Trophoblast cell (in vitro differentiated cells and primary cell): ENCODE data around the gene GCN1.
"Not testable (repeated sequence)": the region's sequence is repeated elsewhere in the genome, so short reads cannot be mapped to it uniquely, and the experiment has no call there.

Experiments used
- DNase-seq, 2 donors: peaks; one replicate each; pipeline ENCODE4 v3.0.0-alpha.2; 2016
- H2AFZ ChIP-seq: 2 replicates; pipeline ENCODE4 v1.6.1; 2013; ENCODE audit warnings: low read length, moderate library complexity, mild to moderate bottlenecking; ENCODE audit not compliant: insufficient read depth, poor library complexity
- H2AK5ac ChIP-seq: 2 replicates; pipeline ENCODE4 v1.6.1; 2013; ENCODE audit warnings: mild to moderate bottlenecking, low read length
- H2BK120ac ChIP-seq: 2 replicates; pipeline ENCODE4 v1.6.1; 2013; ENCODE audit warnings: low read length, mild to moderate bottlenecking, moderate library complexity; ENCODE audit not compliant: insufficient read depth, poor library complexity
- H2BK12ac ChIP-seq: 2 replicates; pipeline ENCODE4 v1.6.1; 2013; ENCODE audit warnings: mild to moderate bottlenecking, low read length, moderate library complexity
- H2BK5ac ChIP-seq: 2 replicates; pipeline ENCODE4 v1.6.1; 2013; ENCODE audit warnings: low read length, low read depth, moderate library complexity, mild to moderate bottlenecking; ENCODE audit not compliant: poor library complexity
- H3K14ac ChIP-seq: 2 replicates; pipeline ENCODE4 v1.6.1; 2013; ENCODE audit warnings: mild to moderate bottlenecking, low read length
- H3K18ac ChIP-seq: 2 replicates; pipeline ENCODE4 v1.6.1; 2013; ENCODE audit warnings: mild to moderate bottlenecking, low read length
- H3K23ac ChIP-seq: 2 replicates; pipeline ENCODE4 v1.6.1; 2013; ENCODE audit warnings: low read length
- H3K27ac ChIP-seq: 2 replicates; pipeline ENCODE4 v1.5.1; 2013; ENCODE audit warnings: low read depth, mild to moderate bottlenecking, inconsistent platforms, low read length, moderate library complexity
- H3K27me3 ChIP-seq: 2 replicates; pipeline ENCODE4 v1.6.1; 2013; ENCODE audit warnings: inconsistent platforms, mild to moderate bottlenecking, low read length, moderate library complexity; ENCODE audit not compliant: insufficient read depth
- H3K36me3 ChIP-seq, 2 experiments: 1 replicate in 1 of 2; 2 replicates in 1 of 2; pipeline ENCODE4 v1.6.1; 2013; ENCODE audit warnings: low read length in 2 of 2, mild to moderate bottlenecking in 2 of 2, moderate library complexity in 1 of 2; ENCODE audit not compliant: insufficient read depth in 2 of 2, control insufficient read depth in 1 of 2
- H3K4ac ChIP-seq: 2 replicates; pipeline ENCODE4 v1.6.1; 2013; ENCODE audit warnings: low read depth, mild to moderate bottlenecking, low read length, moderate library complexity
- H3K4me1 ChIP-seq, 2 experiments: 1 replicate in 1 of 2; 2 replicates in 1 of 2; pipeline ENCODE4 v1.6.1; 2013; ENCODE audit warnings: low read length in 2 of 2, mild to moderate bottlenecking in 2 of 2, moderate library complexity in 1 of 2; ENCODE audit not compliant: insufficient read depth in 2 of 2, control insufficient read depth in 1 of 2
- H3K4me2 ChIP-seq: 2 replicates; pipeline ENCODE4 v1.6.1; 2013; ENCODE audit warnings: inconsistent platforms, mild to moderate bottlenecking, low read length, moderate library complexity
- H3K4me3 ChIP-seq: 2 replicates; pipeline ENCODE4 v1.5.1; 2013; ENCODE audit warnings: mild to moderate bottlenecking, low read depth, low read length, inconsistent platforms
- H3K79me1 ChIP-seq: one replicate; pipeline ENCODE4 v1.6.1; 2013; ENCODE audit warnings: low read length
- H3K79me2 ChIP-seq: 2 replicates; pipeline ENCODE4 v1.6.1; 2013; ENCODE audit warnings: low read length, mild to moderate bottlenecking; ENCODE audit not compliant: control insufficient read depth, insufficient read depth, poor library complexity
- H3K9ac ChIP-seq: 2 replicates; pipeline ENCODE4 v1.6.1; 2013; ENCODE audit warnings: mild to moderate bottlenecking, low read length
- H3K9me3 ChIP-seq: 2 replicates; pipeline ENCODE4 v1.6.1; 2013; ENCODE audit warnings: low read depth, mild to moderate bottlenecking, control low read depth, inconsistent platforms, low read length; ENCODE audit not compliant: insufficient read depth
- H4K12ac ChIP-seq: 2 replicates; pipeline ENCODE4 v1.6.1; 2013; ENCODE audit warnings: low read depth, mild to moderate bottlenecking, low read length, moderate library complexity
- H4K8ac ChIP-seq: 2 replicates; pipeline ENCODE4 v1.6.1; 2013; ENCODE audit warnings: low read depth, mild to moderate bottlenecking, low read length, moderate library complexity
- H4K91ac ChIP-seq: one replicate; pipeline ENCODE4 v1.6.1; 2013; ENCODE audit warnings: low read depth, mild to moderate bottlenecking, low read length, moderate library complexity
- WGBS: extraction: QIAGEN DNeasy Blood & Tissue Kit; methylation state at CpG from one replicate; pipeline ENCODE4 v1.1.7; 2013; ENCODE audit warnings: missing lambda C conversion rate; ENCODE audit not compliant: insufficient read length, insufficient coverage; ENCODE audit errors: extremely low coverage; 5-methylcytosine and 5-hydroxymethylcytosine counted together

The GCN1 gene

DNA sequence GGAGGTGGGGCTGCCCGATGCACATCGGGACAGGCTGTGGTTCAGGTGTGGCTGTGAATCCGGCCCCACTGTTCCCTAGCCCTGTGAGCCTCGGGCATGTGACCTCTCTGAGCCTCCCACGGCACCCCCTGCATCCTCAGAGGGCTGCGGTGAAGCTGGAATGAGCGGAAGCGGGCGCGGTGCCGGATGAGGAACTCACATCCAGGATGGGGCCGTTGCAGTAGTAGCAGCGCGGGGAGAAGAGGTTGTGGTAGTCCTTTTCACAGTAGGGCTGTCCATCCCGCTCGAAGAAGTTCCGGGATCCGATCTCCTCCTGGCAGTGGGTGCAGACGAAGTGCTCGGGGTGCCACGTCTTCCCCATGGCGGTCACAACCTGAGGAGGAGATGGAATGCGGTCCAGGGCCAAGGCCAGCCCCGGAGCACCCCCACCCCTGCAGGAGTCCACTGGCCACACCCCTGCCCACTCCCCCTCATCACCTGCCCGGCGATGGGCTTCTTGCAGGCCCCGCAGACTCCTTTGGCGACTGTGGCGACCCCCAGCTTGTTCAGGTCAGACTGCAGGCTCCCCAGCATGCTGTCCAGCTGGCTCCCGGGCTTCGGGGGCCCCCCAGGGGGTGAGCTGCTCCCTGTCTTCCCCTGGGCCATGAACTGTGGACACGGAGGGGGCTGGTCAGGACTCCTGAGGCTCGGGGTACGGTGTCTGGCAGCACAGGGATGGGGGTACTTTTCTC lies 20.3 kb upstream of the GCN1 start:
- no peaks in the 10 kb centered on the region for H3K79me1 ChIP-seq
- H3K4me2 ChIP-seq, result no peak overlapping the region
- no peaks in the 10 kb centered on the region for H3K79me2 ChIP-seq
- H3K4ac ChIP-seq, result no peak overlapping the region
- H2BK5ac ChIP-seq, result no peak overlapping the region
- H3K27me3 ChIP-seq, result no peaks in the 10 kb centered on the region
- DNase-seq, result no peak
- H2AK5ac ChIP-seq, result no peak overlapping the region
- no peak overlapping the region for H3K14ac ChIP-seq
- H3K36me3 ChIP-seq, result peaks cover 76 to 85% of the 10 kb centered on the region in 2 experiments
- H4K12ac ChIP-seq, result no peak overlapping the region
- no peak overlapping the region for H3K9ac ChIP-seq
- no CpG with 5 or more reads among the region's 34 CpGs for WGBS
- H3K23ac ChIP-seq, result no peak overlapping the region
- H3K4me3 ChIP-seq, result no peak overlapping the region
- H3K27ac ChIP-seq, result no peak overlapping the region
- H3K9me3 ChIP-seq, result peaks cover 3% of the 10 kb centered on the region
- no peaks in the 10 kb centered on the region for H3K4me1 ChIP-seq
- no peak overlapping the region for H2BK12ac ChIP-seq
- no peak overlapping the region for H3K18ac ChIP-seq
- no peak overlapping the region for H4K8ac ChIP-seq
- H2AFZ ChIP-seq, result no peak overlapping the region
- no peak overlapping the region for H2BK120ac ChIP-seq
- H4K91ac ChIP-seq, result no peak overlapping the region

DNA sequence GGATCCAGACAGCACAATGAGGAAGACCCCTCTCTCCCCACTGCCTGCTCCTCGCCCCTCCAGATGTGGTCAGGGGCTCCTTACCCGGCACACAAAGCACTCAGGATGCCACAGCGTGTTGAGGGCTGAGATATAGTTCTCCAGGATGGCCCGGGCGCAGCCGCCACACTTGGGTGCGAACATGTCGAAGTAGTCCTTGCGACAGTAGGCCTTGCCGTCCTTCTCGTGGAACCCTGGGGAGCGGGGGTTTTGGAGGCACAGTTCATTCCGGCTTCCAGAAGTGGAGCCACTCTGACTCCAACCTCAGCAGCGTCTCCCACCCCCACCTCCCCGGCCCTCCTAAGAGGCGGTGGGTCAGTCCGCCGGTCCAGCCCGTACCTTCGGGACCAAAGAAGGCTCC lies 19.2 kb upstream of the GCN1 start:
- Histone ChIP-seq H3K27me3 (no peaks in the 10 kb centered on the region), H4K8ac (no peak overlapping the region), H2BK120ac (no peak overlapping the region), H3K4me3 (no peak overlapping the region), H3K9ac (no peak overlapping the region), H3K79me1 (no peaks in the 10 kb centered on the region), H3K23ac (no peak overlapping the region), H3K18ac (no peak overlapping the region), H3K9me3 (peaks cover 1% of the 10 kb centered on the region), H2AK5ac (no peak overlapping the region), H3K14ac (no peak overlapping the region), H2BK5ac (no peak overlapping the region), H3K79me2 (no peaks in the 10 kb centered on the region), H3K4me1 (no peaks in the 10 kb centered on the region), H3K4me2 (no peak overlapping the region), H4K91ac (no peak overlapping the region), H4K12ac (no peak overlapping the region), H3K36me3 (peaks cover 67 to 76% of the 10 kb centered on the region in 2 experiments), H3K4ac (no peak overlapping the region), H2BK12ac (no peak overlapping the region), H3K27ac (no peak overlapping the region), H2AFZ (no peak overlapping the region)
- WGBS, result no CpG with 5 or more reads among the region's 20 CpGs
- no peak for DNase-seq

DNA sequence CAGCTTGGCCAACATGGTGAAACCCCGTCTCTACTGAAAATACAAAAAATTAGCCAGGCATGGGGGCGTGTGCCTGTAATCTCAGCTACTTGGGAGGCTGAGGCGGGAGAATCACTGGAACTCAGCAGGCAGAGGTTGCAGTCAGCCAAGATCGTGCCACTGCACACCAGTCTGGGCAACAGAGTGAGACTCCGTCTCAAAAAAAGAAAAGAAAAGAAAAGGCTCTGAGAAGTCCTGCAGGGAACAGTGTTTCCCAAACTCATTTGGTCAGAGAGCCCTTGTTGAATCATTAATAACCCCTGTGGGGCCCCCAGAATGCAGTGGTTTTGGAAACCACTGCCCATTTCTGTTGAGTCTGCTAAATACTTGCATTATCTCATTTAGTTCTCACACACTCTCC lies 18.7 kb upstream of the GCN1 start:
- H3K9me3 ChIP-seq, H3K27ac ChIP-seq, H3K9ac ChIP-seq, H3K18ac ChIP-seq, H2AK5ac ChIP-seq, H3K4me3 ChIP-seq, DNase-seq, H4K8ac ChIP-seq, H3K14ac ChIP-seq, H2BK120ac ChIP-seq, H2BK12ac ChIP-seq, H3K23ac ChIP-seq, H3K79me1 ChIP-seq, H4K12ac ChIP-seq, H3K79me2 ChIP-seq, H3K4me2 ChIP-seq, H2AFZ ChIP-seq, H3K4ac ChIP-seq, H3K4me1 ChIP-seq, H3K27me3 ChIP-seq, H2BK5ac ChIP-seq, H4K91ac ChIP-seq: not testable (repeated sequence)
- H3K36me3 ChIP-seq, result peaks cover 65 to 73% of the 10 kb centered on the region in 2 experiments
- WGBS, result no CpG with 5 or more reads among the region's 5 CpGs

DNA sequence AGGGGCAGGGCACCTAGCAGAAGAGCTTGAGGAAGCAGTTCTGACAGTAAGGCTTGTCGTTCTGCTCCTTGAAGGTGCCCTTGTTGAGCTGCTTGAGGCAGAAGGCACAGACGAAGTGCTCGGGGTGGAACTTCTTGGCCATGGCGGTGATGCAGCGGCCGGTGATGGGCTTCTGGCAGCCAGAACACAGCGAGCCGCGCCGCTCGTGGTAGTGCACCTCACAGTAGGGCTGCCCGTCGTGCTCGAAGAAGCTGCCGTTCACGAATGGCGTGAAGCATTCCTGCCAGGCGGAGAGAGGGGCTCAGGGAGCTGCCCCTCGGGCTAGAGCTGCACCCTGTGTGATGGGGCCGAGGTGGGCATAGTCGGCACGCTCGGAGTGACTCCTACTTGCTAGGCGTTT lies 17.8 kb upstream of the GCN1 start:
- no peak overlapping the region for H3K27ac ChIP-seq
- peaks cover 1% of the 10 kb centered on the region for H3K9me3 ChIP-seq
- no peak overlapping the region for H4K12ac ChIP-seq
- no peak overlapping the region for H3K4me3 ChIP-seq
- no peaks in the 10 kb centered on the region for H3K4me1 ChIP-seq
- H2AFZ ChIP-seq, result no peak overlapping the region
- no peak overlapping the region for H3K4ac ChIP-seq
- H3K18ac ChIP-seq, result no peak overlapping the region
- DNase-seq, result no peak
- no peak overlapping the region for H4K91ac ChIP-seq
- no peaks in the 10 kb centered on the region for H3K27me3 ChIP-seq
- H4K8ac ChIP-seq, result no peak overlapping the region
- H3K23ac ChIP-seq, result no peak overlapping the region
- no peaks in the 10 kb centered on the region for H3K79me2 ChIP-seq
- no peak overlapping the region for H2BK120ac ChIP-seq
- no peak overlapping the region for H3K14ac ChIP-seq
- WGBS, result no CpG with 5 or more reads among the region's 24 CpGs
- H3K79me1 ChIP-seq, result no peaks in the 10 kb centered on the region
- no peak overlapping the region for H2BK12ac ChIP-seq
- no peak overlapping the region for H3K9ac ChIP-seq
- H2BK5ac ChIP-seq, result no peak overlapping the region
- peaks cover 63 to 72% of the 10 kb centered on the region in 2 experiments for H3K36me3 ChIP-seq
- H3K4me2 ChIP-seq, result no peak overlapping the region
- H2AK5ac ChIP-seq, result no peak overlapping the region
